Measurements from ENCODE around the gene OBI1. TPM values are rescaled to one million over a fixed set of nuclear protein-coding genes. Genes with fewer than 3 reads are reported as not detected.

OBI1 gene
- total and polyA plus RNA-seq, 10 of the 15 experiments (the other 5 are each of a cell fraction or from before 2014, with no cell fraction given): 15.5 to 34.2 (median 22.0) TPM

GRCh38 chr13:78674638-78675037 is 15.7 kb upstream of the OBI1 start:
- in situ Hi-C loops (cut with MboI) (no loop called here), intact Hi-C loops (cut with micrococcal nuclease; ENCODE audit: unreplicated experiment) (no loop called here)
- ATAC-seq (no peak), DNase-seq (ENCODE audit: low read depth, low spot score) (no peak), FAIRE-seq (no peak)
- Histone ChIP-seq H4K20me1 (ENCODE audit: control insufficient read depth, insufficient read depth) (no peaks in the 10 kb centered on the region), H3K4me1 (ENCODE audit: control insufficient read depth, insufficient read depth, low read length) (no peaks in the 10 kb centered on the region), H2AFZ (ENCODE audit: control insufficient read depth, low read depth, low read length) (no peak overlapping the region), H3K79me2 (ENCODE audit: control insufficient read depth, insufficient read depth, low read length) (no peaks in the 10 kb centered on the region), H3K9ac (ENCODE audit: control insufficient read depth, insufficient read depth, low read length) (no peak overlapping the region), H3K27ac (ENCODE audit: control insufficient read depth, insufficient read depth) (no peak overlapping the region), H3K9me3 (replicated peaks; ENCODE audit: control insufficient read depth, insufficient read depth, low read length) (no peaks in the 10 kb centered on the region), H3K27me3 (replicated peaks in 1 of 2; ENCODE audit: control insufficient read depth in 2 of 2, insufficient read depth in 2 of 2, low read length in 1 of 2) (no peaks in the 10 kb centered on the region; a peak in 2 of 4 replicates), H3K4me3 (no peak overlapping the region), H3K36me3 (ENCODE audit: control insufficient read depth in 2 of 2, insufficient read depth in 2 of 2, low read length in 1 of 2) (no peaks in the 10 kb centered on the region), H3K4me2 (ENCODE audit: control insufficient read depth, insufficient read depth) (no peak overlapping the region)
- WGBS (ENCODE audit: insufficient coverage, insufficient replicate concordance, low lambda C conversion rate, missing lambda C conversion rate): 0% methylated on average over 1 of the region's 1 CpG
- POLR2A ChIA-PET: no interaction called here
- SMC1A ChIA-PET (ENCODE audit: uncharacterized antibody, unreplicated experiment): no interaction called here
- CTCF ChIA-PET: no interaction called here
- BruUV-seq (replicated peaks): no TSS peak
- RAD21 ChIA-PET (ENCODE audit: unreplicated experiment): no interaction called here
- TF ChIP-seq ZZZ3 (IDR thresholded peaks at IDR 0.05; ENCODE audit: control insufficient read depth, insufficient read length, low read depth) (no peak), MEF2A (IDR thresholded peaks at IDR 0.05; ENCODE audit: insufficient read depth, low read depth, low read length) (no peak), RB1 (IDR thresholded peaks at IDR 0.05; ENCODE audit: borderline replicate concordance) (no peak), ZBED1 (IDR thresholded peaks at IDR 0.05; ENCODE audit: borderline replicate concordance) (no peak), CHD2 (IDR thresholded peaks at IDR 0.05; ENCODE audit: borderline replicate concordance, low read depth, low read length) (no peak), MTA2 (IDR thresholded peaks at IDR 0.05; ENCODE audit: low read depth) (no peak), NFXL1 (IDR thresholded peaks at IDR 0.05; ENCODE audit: borderline replicate concordance) (no peak), FOXM1 (IDR thresholded peaks at IDR 0.05; ENCODE audit: low read depth, low read length) (no peak), MYC (IDR thresholded peaks at IDR 0.05; ENCODE audit: insufficient read depth, insufficient read length, insufficient replicate concordance, low read length, severe bottlenecking) (no peak), NKRF (conservative IDR thresholded peaks at IDR 0.05) (no peak), SPI1 (IDR thresholded peaks at IDR 0.05; ENCODE audit: borderline replicate concordance, insufficient read depth, low read depth, low read length) (no peak), HCFC1 (IDR thresholded peaks at IDR 0.05; ENCODE audit: low read length) (no peak), GATAD2B (conservative IDR thresholded peaks at IDR 0.05; ENCODE audit: low read depth) (no peak)
- TF ChIP-seq, protein P1, sequence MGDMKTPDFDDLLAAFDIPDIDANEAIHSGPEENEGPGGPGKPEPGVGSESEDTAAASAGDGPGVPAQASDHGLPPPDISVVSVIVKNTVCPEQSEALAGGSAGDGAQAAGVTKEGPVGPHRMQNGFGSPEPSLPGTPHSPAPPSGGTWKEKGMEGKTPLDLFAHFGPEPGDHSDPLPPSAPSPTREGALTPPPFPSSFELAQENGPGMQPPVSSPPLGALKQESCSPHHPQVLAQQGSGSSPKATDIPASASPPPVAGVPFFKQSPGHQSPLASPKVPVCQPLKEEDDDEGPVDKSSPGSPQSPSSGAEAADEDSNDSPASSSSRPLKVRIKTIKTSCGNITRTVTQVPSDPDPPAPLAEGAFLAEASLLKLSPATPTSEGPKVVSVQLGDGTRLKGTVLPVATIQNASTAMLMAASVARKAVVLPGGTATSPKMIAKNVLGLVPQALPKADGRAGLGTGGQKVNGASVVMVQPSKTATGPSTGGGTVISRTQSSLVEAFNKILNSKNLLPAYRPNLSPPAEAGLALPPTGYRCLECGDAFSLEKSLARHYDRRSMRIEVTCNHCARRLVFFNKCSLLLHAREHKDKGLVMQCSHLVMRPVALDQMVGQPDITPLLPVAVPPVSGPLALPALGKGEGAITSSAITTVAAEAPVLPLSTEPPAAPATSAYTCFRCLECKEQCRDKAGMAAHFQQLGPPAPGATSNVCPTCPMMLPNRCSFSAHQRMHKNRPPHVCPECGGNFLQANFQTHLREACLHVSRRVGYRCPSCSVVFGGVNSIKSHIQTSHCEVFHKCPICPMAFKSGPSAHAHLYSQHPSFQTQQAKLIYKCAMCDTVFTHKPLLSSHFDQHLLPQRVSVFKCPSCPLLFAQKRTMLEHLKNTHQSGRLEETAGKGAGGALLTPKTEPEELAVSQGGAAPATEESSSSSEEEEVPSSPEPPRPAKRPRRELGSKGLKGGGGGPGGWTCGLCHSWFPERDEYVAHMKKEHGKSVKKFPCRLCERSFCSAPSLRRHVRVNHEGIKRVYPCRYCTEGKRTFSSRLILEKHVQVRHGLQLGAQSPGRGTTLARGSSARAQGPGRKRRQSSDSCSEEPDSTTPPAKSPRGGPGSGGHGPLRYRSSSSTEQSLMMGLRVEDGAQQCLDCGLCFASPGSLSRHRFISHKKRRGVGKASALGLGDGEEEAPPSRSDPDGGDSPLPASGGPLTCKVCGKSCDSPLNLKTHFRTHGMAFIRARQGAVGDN (IDR thresholded peaks at IDR 0.05): no peak
- TF ChIP-seq, protein P2, sequence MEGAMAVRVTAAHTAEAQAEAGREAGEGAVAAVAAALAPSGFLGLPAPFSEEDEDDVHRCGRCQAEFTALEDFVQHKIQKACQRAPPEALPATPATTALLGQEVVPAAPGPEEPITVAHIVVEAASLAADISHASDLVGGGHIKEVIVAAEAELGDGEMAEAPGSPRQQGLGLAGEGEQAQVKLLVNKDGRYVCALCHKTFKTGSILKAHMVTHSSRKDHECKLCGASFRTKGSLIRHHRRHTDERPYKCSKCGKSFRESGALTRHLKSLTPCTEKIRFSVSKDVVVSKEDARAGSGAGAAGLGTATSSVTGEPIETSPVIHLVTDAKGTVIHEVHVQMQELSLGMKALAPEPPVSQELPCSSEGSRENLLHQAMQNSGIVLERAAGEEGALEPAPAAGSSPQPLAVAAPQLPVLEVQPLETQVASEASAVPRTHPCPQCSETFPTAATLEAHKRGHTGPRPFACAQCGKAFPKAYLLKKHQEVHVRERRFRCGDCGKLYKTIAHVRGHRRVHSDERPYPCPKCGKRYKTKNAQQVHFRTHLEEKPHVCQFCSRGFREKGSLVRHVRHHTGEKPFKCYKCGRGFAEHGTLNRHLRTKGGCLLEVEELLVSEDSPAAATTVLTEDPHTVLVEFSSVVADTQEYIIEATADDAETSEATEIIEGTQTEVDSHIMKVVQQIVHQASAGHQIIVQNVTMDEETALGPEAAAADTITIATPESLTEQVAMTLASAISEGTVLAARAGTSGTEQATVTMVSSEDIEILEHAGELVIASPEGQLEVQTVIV (IDR thresholded peaks at IDR 0.05; ENCODE audit: borderline replicate concordance, partially characterized antibody): no peak
